ENCODE results near the gene SRPK3.
"Not testable (repeated sequence)": the region's sequence is repeated elsewhere in the genome, so short reads cannot be mapped to it uniquely, and the experiment has no call there.

- TF ChIP-seq, protein P1, sequence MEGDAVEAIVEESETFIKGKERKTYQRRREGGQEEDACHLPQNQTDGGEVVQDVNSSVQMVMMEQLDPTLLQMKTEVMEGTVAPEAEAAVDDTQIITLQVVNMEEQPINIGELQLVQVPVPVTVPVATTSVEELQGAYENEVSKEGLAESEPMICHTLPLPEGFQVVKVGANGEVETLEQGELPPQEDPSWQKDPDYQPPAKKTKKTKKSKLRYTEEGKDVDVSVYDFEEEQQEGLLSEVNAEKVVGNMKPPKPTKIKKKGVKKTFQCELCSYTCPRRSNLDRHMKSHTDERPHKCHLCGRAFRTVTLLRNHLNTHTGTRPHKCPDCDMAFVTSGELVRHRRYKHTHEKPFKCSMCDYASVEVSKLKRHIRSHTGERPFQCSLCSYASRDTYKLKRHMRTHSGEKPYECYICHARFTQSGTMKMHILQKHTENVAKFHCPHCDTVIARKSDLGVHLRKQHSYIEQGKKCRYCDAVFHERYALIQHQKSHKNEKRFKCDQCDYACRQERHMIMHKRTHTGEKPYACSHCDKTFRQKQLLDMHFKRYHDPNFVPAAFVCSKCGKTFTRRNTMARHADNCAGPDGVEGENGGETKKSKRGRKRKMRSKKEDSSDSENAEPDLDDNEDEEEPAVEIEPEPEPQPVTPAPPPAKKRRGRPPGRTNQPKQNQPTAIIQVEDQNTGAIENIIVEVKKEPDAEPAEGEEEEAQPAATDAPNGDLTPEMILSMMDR (conservative IDR thresholded peaks at IDR 0.05), result not testable (repeated sequence)
- TF ChIP-seq EZH2 (IDR thresholded peaks at IDR 0.05; ENCODE audit: low read depth), result not testable (repeated sequence)
Measured at GRCh38 chrX:153749017-153749416, 31.8 kb upstream of the SRPK3 start.

Data from PC-9 (cell line).